OCI-M2 (cell line): ENCODE measurements around the gene NEAT1.

Experiments used
- DNase-seq: peaks from one replicate; lab custom pipeline; 2025; ENCODE audit not compliant: unreplicated experiment; lab: John Stamatoyannopoulos, UW

NEAT1 gene

GRCh38 chr11:65479184-65480145 is 56.9 kb downstream of the NEAT1 start:
- no peak for DNase-seq

DNA sequence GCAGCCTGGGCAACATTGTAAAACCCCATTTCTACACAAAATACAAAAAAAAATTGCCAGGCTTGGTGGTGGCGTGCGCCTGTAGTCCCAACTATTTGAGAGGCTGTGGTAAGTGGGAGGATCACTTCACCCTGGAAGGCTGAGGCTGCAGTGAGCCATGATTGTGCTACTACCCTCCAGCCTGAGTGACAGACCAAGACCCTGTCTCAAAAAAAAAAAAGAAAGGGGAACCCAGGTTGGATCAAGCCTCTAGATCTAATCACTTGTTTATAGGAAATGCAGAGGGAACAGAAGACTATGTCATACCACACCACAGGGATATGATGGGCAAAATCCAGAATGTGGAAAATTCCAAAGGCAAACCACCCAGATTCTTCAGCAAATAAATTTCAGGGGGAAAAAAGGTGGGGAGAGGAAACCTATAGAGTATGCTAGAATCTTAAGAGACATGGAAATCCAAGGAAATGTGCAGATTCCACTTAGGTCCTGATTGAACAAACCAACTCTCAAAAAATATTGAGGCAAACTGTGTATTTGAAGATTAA is 59.8 kb downstream of the NEAT1 start:
- no peak for DNase-seq

GRCh38 chr11:65485920-65486219 is 63.3 kb downstream of the NEAT1 start:
- no peak for DNase-seq

- DNase-seq = no peak
Observed at GRCh38 chr11:65486570-65487466, 64.2 kb downstream of the NEAT1 start.

GRCh38 chr11:65487467-65488272 is 65.1 kb downstream of the NEAT1 start:
- no peak for DNase-seq

- no peak for DNase-seq
Observed at GRCh38 chr11:65488273-65489034, 65.9 kb downstream of the NEAT1 start.

GRCh38 chr11:65489035-65489705 is 66.6 kb downstream of the NEAT1 start:
- DNase-seq = no peak

GRCh38 chr11:65489706-65490320 is 67.2 kb downstream of the NEAT1 start:
- DNase-seq = no peak

DNA sequence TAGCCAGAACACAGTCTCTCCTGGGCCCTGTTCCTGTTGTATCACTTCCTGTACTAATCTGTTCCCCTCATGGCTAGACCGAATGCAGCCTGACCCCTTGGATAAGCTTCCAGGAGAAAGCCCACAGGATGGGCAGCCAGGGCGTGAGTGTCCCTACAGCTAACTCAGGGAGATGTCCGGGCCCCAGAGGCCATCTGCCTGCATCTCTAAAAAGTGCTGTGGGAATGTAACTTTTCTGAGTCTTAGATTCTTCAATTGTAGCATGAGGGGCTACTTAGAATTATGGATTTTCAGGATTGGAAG is 68.5 kb downstream of the NEAT1 start:
- no peak for DNase-seq

- DNase-seq = no peak
Observed at GRCh38 chr11:65491614-65492386, 69.2 kb downstream of the NEAT1 start.

DNA sequence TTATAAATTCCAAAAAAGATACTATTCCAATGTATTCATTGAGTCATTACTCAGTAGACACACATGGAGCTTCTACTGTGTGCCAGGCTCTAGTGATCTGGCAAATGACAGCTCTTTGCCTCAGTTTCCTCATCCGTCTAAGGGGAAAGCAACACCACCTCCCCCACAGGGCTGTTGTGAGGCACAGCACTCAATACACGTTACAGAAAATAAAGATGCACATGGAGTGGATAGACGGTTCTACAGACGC is 69.7 kb downstream of the NEAT1 start:
- no peak for DNase-seq

DNA sequence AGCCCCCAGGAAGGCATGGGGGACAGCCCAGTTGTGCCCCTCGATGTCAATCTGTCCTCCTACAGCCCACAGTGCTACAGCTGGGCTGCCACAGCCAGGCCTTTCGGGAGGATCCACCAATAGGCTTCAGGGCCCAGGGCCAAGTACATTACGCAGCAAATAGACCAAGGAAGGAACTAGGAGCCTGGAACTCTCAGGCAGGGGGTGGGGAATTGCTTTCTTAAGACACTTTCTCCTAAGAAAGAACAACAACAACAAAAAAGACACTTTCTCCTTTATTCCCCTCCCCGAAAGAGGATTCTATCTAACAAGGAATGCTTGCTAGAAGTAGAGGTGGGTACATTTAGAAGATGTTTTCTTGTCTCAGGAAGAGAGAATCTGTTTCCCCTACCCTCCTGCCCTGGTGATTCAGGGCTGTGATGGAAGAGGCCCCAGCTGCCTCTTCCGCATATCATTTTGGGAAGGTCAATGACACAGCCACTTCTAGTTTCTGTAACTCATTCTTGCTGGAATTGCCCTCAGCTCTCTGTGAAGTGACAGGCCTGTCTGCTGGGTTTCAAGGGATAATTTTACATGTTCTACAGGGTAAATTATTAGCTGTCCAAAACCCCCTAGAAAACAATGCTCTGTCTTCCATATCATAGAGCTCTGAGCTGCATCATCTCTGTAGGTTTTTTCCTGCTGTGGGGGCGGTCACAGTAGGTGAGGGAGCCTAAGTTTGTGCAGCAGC is 70.2 kb downstream of the NEAT1 start:
- DNase-seq = no peak

- no peak for DNase-seq
Observed at GRCh38 chr11:65493367-65494176, 71.0 kb downstream of the NEAT1 start.
